GM12891 (cell line): ENCODE data around the gene SLC8A2.
A peak's percentile ranks its signal among the peaks of the same experiment; 100 is the strongest.
"Not testable (repeated sequence)": the region's sequence is repeated elsewhere in the genome, so short reads cannot be mapped to it uniquely, and the experiment has no call there.

Source experiments
- DNase-seq: peaks from one replicate; pipeline ENCODE4 v3.0.0; 2011; ENCODE audit warnings: low spot score; ENCODE audit not compliant: insufficient read length
- FAIRE-seq: peaks from 2 replicates; lab custom pipeline; 2011; peaks lifted over from hg19 to GRCh38; lab: Jason Lieb, UNC
- PAX5 ChIP-seq: IDR thresholded peaks from 2 replicates; pipeline ENCODE4 v1.6.1; 2011; ENCODE audit warnings: low read length, moderate library complexity, mild to moderate bottlenecking; ENCODE audit not compliant: insufficient read depth, severe bottlenecking
- POLR2A ChIP-seq: IDR thresholded peaks from 2 replicates; pipeline ENCODE4 v1.6.1; 2011; ENCODE audit warnings: low read depth, low read length, control low read depth
- POLR2AphosphoS5 ChIP-seq: IDR thresholded peaks from 2 replicates; pipeline ENCODE4 v1.6.1; 2011; ENCODE audit warnings: low read depth, low read length, control low read depth
- POU2F2 ChIP-seq: IDR thresholded peaks from 2 replicates; pipeline ENCODE4 v1.6.1; 2011; ENCODE audit warnings: low read depth, mild to moderate bottlenecking, control low read depth, low read length, moderate library complexity
- SPI1 ChIP-seq: IDR thresholded peaks from 2 replicates; pipeline ENCODE4 v1.6.1; 2011; ENCODE audit warnings: low read depth, low read length, control low read depth
- TAF1 ChIP-seq: IDR thresholded peaks from 2 replicates; pipeline ENCODE4 v1.6.1; 2011; ENCODE audit warnings: low read depth, low read length, control low read depth

SLC8A2 gene

GRCh38 chr19:47390533-47391488, 80.9 kb downstream of the SLC8A2 start:
- TF ChIP-seq POLR2A (no peak), SPI1 (no peak), POLR2AphosphoS5 (no peak), TAF1 (no peak), POU2F2 (no peak), PAX5 (no peak)
- no peak for DNase-seq
- no peak for FAIRE-seq

- FAIRE-seq (no peak), DNase-seq (no peak)
- TF ChIP-seq TAF1 = no peak
- TF ChIP-seq POLR2A = no peak
- TF ChIP-seq POU2F2 = no peak
These were observed 82.5 kb downstream of the SLC8A2 start for GRCh38 chr19:47389150-47389556.

- DNase-seq, FAIRE-seq: not testable (repeated sequence)
These were observed 83.0 kb downstream of the SLC8A2 start for GRCh38 chr19:47388721-47389120.

GRCh38 chr19:47387623-47388022, 84.1 kb downstream of the SLC8A2 start:
- not testable (repeated sequence) for FAIRE-seq, DNase-seq

GRCh38 chr19:47386582-47386981, 85.1 kb downstream of the SLC8A2 start:
- not testable (repeated sequence) for DNase-seq, FAIRE-seq

GRCh38 chr19:47384533-47384932, 87.2 kb downstream of the SLC8A2 start:
- FAIRE-seq, DNase-seq: not testable (repeated sequence)

GRCh38 chr19:47383890-47384289, 87.8 kb downstream of the SLC8A2 start:
- not testable (repeated sequence) for FAIRE-seq, DNase-seq

- no peak for TF ChIP-seq TAF1
- no peak for TF ChIP-seq POLR2A
- TF ChIP-seq SPI1 = peak; percentile 81
- FAIRE-seq = peak; percentile 20
- DNase-seq = no peak
These were observed 89.9 kb downstream of the SLC8A2 start for GRCh38 chr19:47381653-47382279.

GRCh38 chr19:47381121-47381520, 90.6 kb downstream of the SLC8A2 start:
- FAIRE-seq (no peak), DNase-seq (no peak)
- no peak for TF ChIP-seq POLR2AphosphoS5
- TF ChIP-seq POU2F2 = no peak

- TF ChIP-seq TAF1 (no peak), POLR2AphosphoS5 (no peak), POLR2A (no peak), SPI1 (no peak), PAX5 (no peak), POU2F2 (no peak)
- FAIRE-seq = no peak
- no peak for DNase-seq
These were observed 91.1 kb downstream of the SLC8A2 start for GRCh38 chr19:47380559-47380958.

GRCh38 chr19:47379381-47379938, 92.2 kb downstream of the SLC8A2 start:
- TF ChIP-seq POLR2AphosphoS5 (no peak), SPI1 (no peak), TAF1 (no peak), PAX5 (no peak), POLR2A (no peak), POU2F2 (no peak)
- DNase-seq (no peak), FAIRE-seq (no peak)
